Mesendoderm (in vitro differentiated cells): Measurements from ENCODE around the gene OR5AR1.
"Not testable (repeated sequence)": the region's sequence is repeated elsewhere in the genome, so short reads cannot be mapped to it uniquely, and the experiment has no call there.

Experiments
- DNase-seq: peaks from one replicate; pipeline ENCODE4 v3.0.0; 2013
- H2AK5ac ChIP-seq: 2 replicates; pipeline ENCODE4 v1.6.1; 2013; ENCODE audit warnings: low read length, inconsistent platforms
- H2BK120ac ChIP-seq: 2 replicates; pipeline ENCODE4 v1.6.1; 2013; ENCODE audit warnings: low read depth, mild to moderate bottlenecking, low read length, moderate library complexity, mixed read lengths
- H2BK15ac ChIP-seq: replicated peaks from 2 replicates; pipeline ENCODE4 v1.6.1; 2013; ENCODE audit warnings: low read depth, mild to moderate bottlenecking, moderate library complexity
- H2BK5ac ChIP-seq: 2 replicates; pipeline ENCODE4 v1.6.1; 2013; ENCODE audit warnings: low read length, inconsistent platforms
- H3K18ac ChIP-seq: 2 replicates; pipeline ENCODE4 v1.6.1; 2013; ENCODE audit warnings: mild to moderate bottlenecking, low read length, mixed read lengths
- H3K23ac ChIP-seq: one replicate; pipeline ENCODE4 v1.6.1; 2013; ENCODE audit warnings: low read length
- H3K27ac ChIP-seq: 2 replicates; pipeline ENCODE4 v1.5.1; 2013; ENCODE audit warnings: low read depth, mild to moderate bottlenecking, inconsistent platforms, low read length, moderate library complexity
- H3K27me3 ChIP-seq: 2 replicates; pipeline ENCODE4 v1.6.1; 2013; ENCODE audit warnings: low read length, control low read depth, mild to moderate bottlenecking, inconsistent platforms; ENCODE audit not compliant: insufficient read depth, poor library complexity
- H3K36me3 ChIP-seq: 2 replicates; pipeline ENCODE4 v1.6.1; 2013; ENCODE audit warnings: low read length, inconsistent platforms; ENCODE audit not compliant: control insufficient read depth, insufficient read depth
- H3K4ac ChIP-seq: one replicate; pipeline ENCODE4 v1.6.1; 2013; ENCODE audit warnings: low read depth, mild to moderate bottlenecking, low read length, moderate library complexity
- H3K4me1 ChIP-seq: 2 replicates; pipeline ENCODE4 v1.6.1; 2013; ENCODE audit warnings: low read depth, low read length, inconsistent platforms; ENCODE audit not compliant: control insufficient read depth
- H3K4me2 ChIP-seq: 2 replicates; pipeline ENCODE4 v1.6.1; 2013; ENCODE audit warnings: low read length
- H3K4me3 ChIP-seq: 2 replicates; pipeline ENCODE4 v1.5.1; 2013; ENCODE audit warnings: mild to moderate bottlenecking, low read length
- H3K56ac ChIP-seq: one replicate; pipeline ENCODE4 v1.6.1; 2013; ENCODE audit warnings: low read length
- H3K79me1 ChIP-seq: 2 replicates; pipeline ENCODE4 v1.6.1; 2013; ENCODE audit warnings: low read length, inconsistent platforms
- H3K79me2 ChIP-seq: 2 replicates; pipeline ENCODE4 v1.6.1; 2013; ENCODE audit warnings: mild to moderate bottlenecking, low read length; ENCODE audit not compliant: control insufficient read depth, insufficient read depth
- H3K9ac ChIP-seq: 2 replicates; pipeline ENCODE4 v1.6.1; 2013; ENCODE audit warnings: low read length, inconsistent platforms
- H4K5ac ChIP-seq: one replicate; pipeline ENCODE4 v1.6.1; 2013; ENCODE audit warnings: low read length
- H4K8ac ChIP-seq: one replicate; pipeline ENCODE4 v1.6.1; 2013; ENCODE audit warnings: low read depth, mild to moderate bottlenecking, control low read depth, low read length, moderate library complexity
- WGBS: extraction: QIAGEN DNeasy Blood & Tissue Kit; methylation state at CpG from one replicate; pipeline ENCODE4 v1.1.7; 2013; ENCODE audit warnings: low lambda C conversion rate, missing lambda C conversion rate; ENCODE audit not compliant: insufficient coverage; ENCODE audit errors: extremely low coverage; 5-methylcytosine and 5-hydroxymethylcytosine counted together

The OR5AR1 gene

DNA sequence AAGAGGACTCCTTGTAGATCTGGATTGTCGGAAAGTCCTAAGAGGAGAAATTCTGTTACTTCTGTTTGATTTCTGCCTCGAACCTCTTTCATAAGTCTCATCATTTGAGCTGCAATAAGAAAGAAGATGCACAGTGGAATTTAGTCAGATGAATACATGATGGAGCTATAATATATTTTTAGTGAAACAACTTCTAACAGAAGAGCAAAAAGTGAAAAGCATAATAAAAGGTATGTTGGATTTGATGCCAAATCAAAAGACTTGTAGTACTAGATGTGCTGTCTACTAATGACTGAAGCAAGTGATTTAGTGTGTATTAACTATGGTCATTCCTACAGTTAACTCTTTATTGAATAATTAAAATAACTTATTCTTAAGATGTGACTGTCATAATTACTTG, 21.1 kb upstream of the OR5AR1 start, which contains the start of gene OR5AP2:
Gene OR5AP2, minus strand, starts transcription at position 101 of the 400 bp plus-strand sequence. Its CDS starts 0 bp downstream, at position 101.
- Histone ChIP-seq H3K4ac (no peak within 1 kb of the TSS), H4K5ac (no peak within 1 kb of the TSS), H3K27ac (no peak within 1 kb of the TSS), H3K18ac (no peak within 1 kb of the TSS), H4K8ac (no peak within 1 kb of the TSS), H2BK120ac (no peak within 1 kb of the TSS), H3K56ac (no peak within 1 kb of the TSS), H3K36me3 (no peaks in the 10 kb centered on the region), H3K27me3 (no peaks in the 10 kb centered on the region), H3K4me1 (no peaks in the 10 kb centered on the region), H3K9ac (no peak within 1 kb of the TSS), H2BK5ac (no peak within 1 kb of the TSS), H3K23ac (no peak within 1 kb of the TSS), H3K4me2 (no peak within 1 kb of the TSS), H2BK15ac (no peak within 1 kb of the TSS), H3K79me1 (no peaks in the 10 kb centered on the region), H3K79me2 (no peaks in the 10 kb centered on the region), H2AK5ac (no peak within 1 kb of the TSS), H3K4me3 (no peak within 1 kb of the TSS)
- DNase-seq, result no peak
- WGBS, result no CpG with 5 or more reads among the region's 2 CpGs

GRCh38 chr11:56659755-56660154, 3.7 kb upstream of the OR5AR1 start:
- Histone ChIP-seq H2BK120ac (no peak overlapping the region), H3K27me3 (no peaks in the 10 kb centered on the region), H3K4me2 (no peak overlapping the region), H3K9ac (no peak overlapping the region), H3K27ac (no peak overlapping the region), H2BK15ac (no peak overlapping the region), H4K8ac (no peak overlapping the region), H2BK5ac (no peak overlapping the region), H4K5ac (no peak overlapping the region), H3K56ac (no peak overlapping the region), H3K18ac (no peak overlapping the region), H3K4ac (no peak overlapping the region), H3K4me3 (no peak overlapping the region), H3K4me1 (peaks cover 3% of the 10 kb centered on the region), H3K79me2 (no peaks in the 10 kb centered on the region), H3K79me1 (no peaks in the 10 kb centered on the region), H3K23ac (no peak overlapping the region), H3K36me3 (no peaks in the 10 kb centered on the region), H2AK5ac (no peak overlapping the region)
- peak; percentile 19 for DNase-seq
- WGBS, result no CpG with 5 or more reads among the region's 3 CpGs

DNA sequence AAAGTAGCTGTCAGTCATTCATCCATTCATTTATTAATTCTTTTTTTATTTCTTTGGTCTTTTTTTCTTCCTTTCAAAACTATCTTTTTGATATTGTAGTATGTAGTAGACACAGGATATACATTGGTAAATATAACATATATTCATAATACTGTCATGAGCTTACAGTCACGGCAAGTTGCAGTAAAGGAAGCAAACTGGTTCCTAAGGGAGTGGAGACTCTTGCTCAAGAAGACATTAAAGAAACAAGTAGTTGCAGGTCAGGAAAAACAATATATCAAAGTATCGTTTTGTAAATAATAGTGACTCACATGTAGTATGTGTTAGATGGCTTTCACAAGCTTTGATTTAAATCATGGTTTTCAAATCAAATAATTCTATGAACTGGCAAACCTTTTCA, 7.5 kb downstream of the OR5AR1 start:
- H3K4me3 ChIP-seq, result no peak overlapping the region
- no peak overlapping the region for H2BK5ac ChIP-seq
- no peak overlapping the region for H3K23ac ChIP-seq
- H3K79me1 ChIP-seq, result no peaks in the 10 kb centered on the region
- H3K4me1 ChIP-seq, result no peaks in the 10 kb centered on the region
- H4K8ac ChIP-seq, result no peak overlapping the region
- no peak overlapping the region for H3K18ac ChIP-seq
- no peaks in the 10 kb centered on the region for H3K79me2 ChIP-seq
- no peak overlapping the region for H3K27ac ChIP-seq
- no peak overlapping the region for H2BK15ac ChIP-seq
- H3K4ac ChIP-seq, result no peak overlapping the region
- H3K36me3 ChIP-seq, result no peaks in the 10 kb centered on the region
- H3K27me3 ChIP-seq, result no peaks in the 10 kb centered on the region
- H3K4me2 ChIP-seq, result no peak overlapping the region
- no peak overlapping the region for H3K9ac ChIP-seq
- no peak for DNase-seq
- no peak overlapping the region for H3K56ac ChIP-seq
- H4K5ac ChIP-seq, result no peak overlapping the region
- H2BK120ac ChIP-seq, result no peak overlapping the region
- WGBS, result no CpG with 5 or more reads among the region's 2 CpGs
- H2AK5ac ChIP-seq, result no peak overlapping the region

- H2BK15ac ChIP-seq, result no peak overlapping the region
- no peaks in the 10 kb centered on the region for H3K79me1 ChIP-seq
- DNase-seq, result peak; percentile 15
- no peak overlapping the region for H4K8ac ChIP-seq
- no peak overlapping the region for H2BK120ac ChIP-seq
- no peak overlapping the region for H2BK5ac ChIP-seq
- H3K18ac ChIP-seq, result no peak overlapping the region
- no CpG with 5 or more reads among the region's 1 CpG for WGBS
- H3K4me1 ChIP-seq, result no peaks in the 10 kb centered on the region
- H3K79me2 ChIP-seq, result no peaks in the 10 kb centered on the region
- no peaks in the 10 kb centered on the region for H3K36me3 ChIP-seq
- no peak overlapping the region for H3K4me3 ChIP-seq
- H3K4me2 ChIP-seq, result no peak overlapping the region
- no peak overlapping the region for H4K5ac ChIP-seq
- no peak overlapping the region for H3K9ac ChIP-seq
- no peak overlapping the region for H2AK5ac ChIP-seq
- no peak overlapping the region for H3K27ac ChIP-seq
- no peaks in the 10 kb centered on the region for H3K27me3 ChIP-seq
- no peak overlapping the region for H3K56ac ChIP-seq
- no peak overlapping the region for H3K4ac ChIP-seq
- H3K23ac ChIP-seq, result no peak overlapping the region
Measured at GRCh38 chr11:56688554-56689100, 25.1 kb downstream of the OR5AR1 start.

- not testable (repeated sequence) for H3K56ac ChIP-seq, H3K23ac ChIP-seq, H3K27ac ChIP-seq, H3K9ac ChIP-seq, DNase-seq, H2BK120ac ChIP-seq, H3K4me1 ChIP-seq, H3K36me3 ChIP-seq, H2BK5ac ChIP-seq, H3K4me3 ChIP-seq, H3K18ac ChIP-seq, H2BK15ac ChIP-seq, H3K4me2 ChIP-seq, H3K79me1 ChIP-seq, H3K27me3 ChIP-seq, H2AK5ac ChIP-seq, H4K8ac ChIP-seq, H4K5ac ChIP-seq, H3K4ac ChIP-seq, H3K79me2 ChIP-seq
- no CpG with 5 or more reads among the region's 3 CpGs for WGBS
Measured at GRCh38 chr11:56691179-56691578, 27.7 kb downstream of the OR5AR1 start.

GRCh38 chr11:56693428-56693827, 29.9 kb downstream of the OR5AR1 start:
- Histone ChIP-seq H3K18ac (no peak overlapping the region), H3K56ac (no peak overlapping the region), H3K23ac (no peak overlapping the region), H3K9ac (no peak overlapping the region), H3K79me1 (no peaks in the 10 kb centered on the region), H3K4me3 (no peak overlapping the region), H3K79me2 (no peaks in the 10 kb centered on the region), H3K4me2 (no peak overlapping the region), H3K36me3 (no peaks in the 10 kb centered on the region), H2BK15ac (no peak overlapping the region), H2BK120ac (no peak overlapping the region), H2AK5ac (no peak overlapping the region), H4K5ac (no peak overlapping the region), H2BK5ac (no peak overlapping the region), H3K4ac (no peak overlapping the region), H3K4me1 (no peaks in the 10 kb centered on the region), H3K27ac (no peak overlapping the region), H4K8ac (no peak overlapping the region), H3K27me3 (no peaks in the 10 kb centered on the region)
- DNase-seq, result no peak
- WGBS, result no CpG with 5 or more reads among the region's 2 CpGs
